CD4-positive, alpha-beta T cell treated with Interferon alpha-2 for 1 hour (primary cell): ENCODE measurements around the gene MRRF.
A peak's percentile ranks its signal among the peaks of the same experiment; 100 is the strongest.

Source experiments
- DNase-seq, 2 donors: peaks; one replicate each; pipeline ENCODE4 v3.0.0-alpha.2; 2020 to 2022

MRRF gene

GRCh38 chr9:122333169-122333808 is 68.6 kb downstream of the MRRF start:
- DNase-seq = no peak

DNA sequence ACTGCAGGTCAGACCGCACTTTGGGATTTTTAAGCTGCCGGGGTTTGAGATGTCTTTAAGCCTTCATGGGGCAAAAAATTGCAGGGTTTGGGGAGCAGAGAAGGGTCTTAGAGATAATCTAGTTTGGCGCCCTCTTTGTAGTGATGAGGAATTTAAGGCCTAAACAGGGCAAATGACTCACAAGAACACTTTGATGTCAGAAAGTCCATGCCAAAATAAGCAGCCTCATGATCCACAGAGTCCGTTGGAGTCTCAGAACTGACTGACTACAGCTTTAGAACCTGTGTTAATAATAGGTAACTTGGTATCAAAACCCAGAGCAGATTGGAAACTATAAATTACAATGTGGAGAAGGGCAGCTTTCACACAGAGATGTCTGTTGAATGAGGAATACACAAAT is 70.2 kb downstream of the MRRF start:
- DNase-seq = no peak

GRCh38 chr9:122336189-122336588 is 71.5 kb downstream of the MRRF start:
- no peak for DNase-seq

- no peak for DNase-seq
These were observed 72.3 kb downstream of the MRRF start for GRCh38 chr9:122336866-122337555.

GRCh38 chr9:122337556-122337929 is 72.9 kb downstream of the MRRF start:
- DNase-seq = no peak

DNA sequence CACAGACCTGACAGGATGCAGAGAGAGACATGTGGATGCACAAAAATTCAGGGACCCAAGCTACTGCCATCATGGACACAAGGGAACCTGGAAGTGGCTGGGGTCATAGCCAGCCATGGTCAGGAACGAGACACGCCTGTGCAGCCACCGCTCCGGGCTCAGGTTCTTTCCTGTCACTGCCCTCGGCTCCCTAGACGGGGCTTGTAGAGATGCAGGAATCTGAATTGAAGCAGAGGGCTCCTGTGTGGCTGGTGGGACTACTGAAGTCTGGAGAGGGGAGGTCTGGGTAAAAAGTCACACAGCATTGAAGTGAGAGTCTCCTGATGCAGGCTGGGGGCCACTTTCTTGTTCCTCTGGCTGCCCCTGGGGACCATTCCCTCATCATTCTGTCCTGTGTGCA is 73.9 kb downstream of the MRRF start:
- no peak for DNase-seq

- DNase-seq = no peak
These were observed 74.3 kb downstream of the MRRF start for GRCh38 chr9:122338994-122339393.

- no peak for DNase-seq
These were observed 74.9 kb downstream of the MRRF start for GRCh38 chr9:122339579-122339978.

DNA sequence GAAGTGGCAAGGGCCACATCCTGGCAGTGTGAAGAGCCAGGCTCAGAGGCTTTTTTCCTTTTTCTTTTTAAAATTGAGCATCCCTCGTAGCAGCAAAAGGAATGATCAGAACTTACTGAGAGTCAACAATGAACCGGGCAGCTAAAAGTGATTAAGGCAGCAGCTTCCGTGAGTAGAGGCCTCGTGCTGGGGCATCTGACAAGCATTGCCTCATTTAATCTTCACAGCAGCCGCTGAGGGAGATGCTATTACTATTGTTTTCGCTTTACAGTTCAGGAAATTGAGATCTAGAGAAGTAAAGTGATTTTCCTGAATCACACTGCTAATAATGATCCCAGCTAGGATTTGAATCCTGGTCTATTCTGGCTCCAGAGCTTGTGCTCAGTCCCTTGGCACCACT is 75.5 kb downstream of the MRRF start:
- no peak for DNase-seq

GRCh38 chr9:122342323-122343050 is 77.8 kb downstream of the MRRF start:
- no peak for DNase-seq

GRCh38 chr9:122346478-122347347 is 82.0 kb downstream of the MRRF start:
- peak in 1 of 2 donors; percentile 1 for DNase-seq

GRCh38 chr9:122347348-122348287 is 82.9 kb downstream of the MRRF start:
- DNase-seq = no peak

GRCh38 chr9:122348288-122348777 is 83.7 kb downstream of the MRRF start:
- DNase-seq = no peak

DNA sequence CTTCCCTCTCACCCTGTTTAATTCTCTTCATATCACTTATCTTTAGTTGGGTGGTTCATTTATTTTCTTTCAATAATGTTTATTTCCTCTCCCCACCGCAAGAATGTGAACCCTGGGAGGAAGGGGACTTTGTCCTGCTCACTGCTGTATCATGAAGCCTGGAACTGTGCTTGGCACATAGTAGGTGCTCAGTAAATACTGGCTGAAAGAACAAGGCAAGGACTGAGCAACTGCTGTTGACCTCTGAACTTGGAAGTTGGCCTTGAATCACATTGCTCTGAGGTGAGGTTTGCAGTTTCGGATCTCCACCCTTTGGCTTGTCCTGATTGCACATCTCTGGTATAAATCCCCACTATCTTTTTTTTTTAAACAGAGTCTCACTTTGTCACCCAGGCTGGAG is 84.1 kb downstream of the MRRF start:
- DNase-seq = no peak

GRCh38 chr9:122349201-122349600 is 84.5 kb downstream of the MRRF start:
- no peak for DNase-seq

GRCh38 chr9:122350577-122351355 is 86.1 kb downstream of the MRRF start:
- DNase-seq = peak; percentile 70 to 76

DNA sequence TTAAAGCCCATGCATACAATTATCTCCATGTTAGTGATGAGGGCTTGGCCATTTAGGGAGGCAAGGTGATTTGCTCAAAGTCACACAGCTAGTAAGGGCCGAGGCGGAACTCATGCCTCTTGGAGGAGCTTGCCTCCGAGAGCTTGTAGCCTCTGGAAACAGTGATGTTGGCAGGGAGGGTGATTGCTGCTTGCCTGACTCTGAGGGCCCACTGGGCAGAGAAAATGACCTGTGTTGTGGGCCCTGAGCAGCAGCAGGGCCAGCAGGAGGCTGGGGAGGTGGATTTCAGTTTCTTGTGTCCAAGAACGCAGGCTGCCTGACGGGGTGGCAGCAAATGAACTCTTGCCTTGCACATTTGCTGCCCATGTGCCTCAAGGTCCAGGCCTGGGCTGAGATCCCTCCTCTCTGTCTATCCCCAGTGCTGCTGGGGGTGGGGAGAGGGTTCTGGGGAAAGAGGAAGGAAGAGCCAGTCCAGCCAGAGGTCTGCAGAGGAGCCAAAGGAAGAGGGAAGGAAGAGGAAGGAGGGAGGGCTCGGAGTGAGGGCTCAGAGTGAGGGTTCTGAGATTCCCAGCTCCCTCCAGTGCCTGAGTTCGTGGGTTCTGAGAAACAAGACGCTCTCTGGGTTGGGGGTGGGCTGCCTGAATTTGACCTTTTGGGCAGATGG is 90.0 kb downstream of the MRRF start:
- no peak for DNase-seq

- DNase-seq = no peak
These were observed 90.7 kb downstream of the MRRF start for GRCh38 chr9:122355336-122355875.

DNA sequence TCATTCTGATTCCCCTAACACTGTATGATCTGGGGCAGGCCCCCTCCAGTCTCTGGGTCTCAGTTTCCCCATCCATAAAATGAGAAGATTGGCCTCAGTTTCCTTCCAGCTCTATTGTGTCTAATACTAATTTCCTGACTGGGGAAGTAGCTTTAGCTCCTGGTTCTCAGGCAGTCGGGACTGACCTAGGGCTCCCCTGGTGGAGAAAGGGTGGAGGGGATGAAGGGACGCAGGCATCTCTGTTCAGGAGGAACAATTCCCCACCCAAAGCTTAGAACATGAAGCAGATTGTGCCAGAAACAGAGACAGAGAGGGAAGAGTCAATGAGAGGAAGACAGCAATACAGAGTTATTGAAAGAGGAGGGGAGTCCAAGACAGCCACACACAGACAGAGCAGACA is 91.9 kb downstream of the MRRF start:
- DNase-seq = no peak

DNA sequence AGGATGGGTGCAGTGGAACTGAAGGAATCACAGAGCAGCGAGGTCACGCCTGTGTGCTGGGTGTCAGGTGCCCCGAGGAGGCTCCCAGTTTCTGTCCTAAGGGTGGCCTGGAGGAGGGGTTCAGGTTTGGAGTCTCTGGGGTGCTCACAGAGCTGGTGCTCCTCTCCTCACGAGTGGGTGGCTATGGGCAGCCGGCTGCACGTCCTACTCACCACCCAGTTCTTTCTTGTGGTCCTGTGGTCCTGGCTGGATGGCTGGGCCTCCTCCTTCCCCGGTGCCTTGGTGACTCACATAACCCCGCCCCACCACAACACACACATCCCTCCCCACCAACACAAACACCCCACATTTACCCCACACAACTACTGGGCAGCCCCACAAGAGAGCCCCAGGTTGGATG is 96.2 kb downstream of the MRRF start:
- no peak for DNase-seq
